ENCODE data around the gene CFAP58.

Gene CFAP58

GRCh38 chr10:104492329-104492940 lies 138.8 kb downstream of the CFAP58 start:
- DNase-seq = no peak

GRCh38 chr10:104498347-104499081 lies 144.9 kb downstream of the CFAP58 start:
- no peak for DNase-seq

- no peak for DNase-seq
Observed at GRCh38 chr10:104501449-104501848, 147.8 kb downstream of the CFAP58 start.

GRCh38 chr10:104501864-104502579 lies 148.4 kb downstream of the CFAP58 start:
- peak in 2 of 3 experiments; percentile 4 to 46 for DNase-seq

GRCh38 chr10:104502907-104503306 lies 149.3 kb downstream of the CFAP58 start:
- no peak for DNase-seq
